Amygdala (tissue), 56 donors: Measurements from ENCODE around the gene IGLL1.
A peak's percentile ranks its signal among the peaks of the same experiment; 100 is the strongest.
"Not testable (repeated sequence)": the region's sequence is repeated elsewhere in the genome, so short reads cannot be mapped to it uniquely, and the experiment has no call there.

Experiments
- DNase-seq, 56 donors: peaks; one replicate each; lab custom pipeline; 2025; lab: John Stamatoyannopoulos, UW

Gene IGLL1

DNA sequence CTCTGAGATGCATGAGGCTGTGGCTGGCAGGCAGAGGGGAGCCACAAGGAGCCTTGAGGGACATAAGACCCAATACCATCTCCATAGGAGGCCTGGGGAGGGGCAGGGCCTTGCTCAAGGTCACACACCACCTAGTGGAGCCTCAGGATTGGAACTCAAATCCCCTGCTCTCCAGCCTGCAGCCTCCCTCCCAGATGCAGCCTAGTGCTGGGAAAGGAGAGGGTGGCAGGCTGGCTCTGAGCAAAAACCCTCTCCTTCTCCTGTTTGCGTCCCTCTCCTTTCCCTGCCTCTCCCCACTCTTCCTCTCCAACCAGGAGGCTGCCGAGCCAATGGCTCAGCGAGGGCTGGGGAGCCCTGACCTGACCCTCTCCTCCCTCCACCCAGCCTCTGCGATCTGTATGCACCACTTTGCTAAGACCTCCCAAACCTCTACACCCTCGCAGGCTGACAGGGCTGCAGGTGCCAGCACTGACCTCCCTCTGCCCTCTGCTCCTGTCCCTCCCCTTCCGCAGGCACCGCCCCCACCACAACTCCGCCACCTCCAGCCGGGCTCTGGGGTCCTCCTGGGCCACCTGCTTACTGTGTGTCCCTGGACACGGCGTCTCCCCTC lies 14.7 kb downstream of the IGLL1 start:
- DNase-seq, result peak in 1 of 56 donors; percentile 0

GRCh38 chr22:23564276-23564675 lies 15.8 kb downstream of the IGLL1 start:
- no peak for DNase-seq

- DNase-seq, result no peak
These were observed 17.0 kb downstream of the IGLL1 start for GRCh38 chr22:23563111-23563510.

- DNase-seq, result no peak
These were observed 17.9 kb downstream of the IGLL1 start for GRCh38 chr22:23562186-23562585.

DNA sequence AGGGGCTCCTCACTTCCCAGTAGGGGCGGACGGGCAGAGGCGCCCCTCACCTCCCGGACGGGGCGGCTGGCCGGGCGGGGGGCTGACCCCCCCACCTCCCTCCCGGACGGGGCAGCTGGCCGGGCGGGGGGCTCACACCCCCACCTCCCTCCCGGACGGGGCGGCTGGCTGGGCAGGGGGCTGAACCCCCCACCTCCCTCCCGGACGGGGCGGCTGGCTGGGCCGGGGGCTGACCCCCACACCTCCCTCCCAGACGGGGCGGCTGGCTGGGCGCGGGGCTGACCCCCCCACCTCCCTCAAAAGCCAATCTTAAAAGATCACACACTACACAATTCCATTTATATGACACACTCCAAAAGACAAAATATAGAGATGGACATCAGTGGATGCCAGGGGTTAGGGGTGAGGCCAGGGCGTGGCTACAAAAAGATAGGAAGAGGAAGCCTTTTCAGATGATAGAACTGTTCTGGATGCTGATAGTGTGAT lies 19.0 kb downstream of the IGLL1 start:
- DNase-seq, result not testable (repeated sequence)

DNA sequence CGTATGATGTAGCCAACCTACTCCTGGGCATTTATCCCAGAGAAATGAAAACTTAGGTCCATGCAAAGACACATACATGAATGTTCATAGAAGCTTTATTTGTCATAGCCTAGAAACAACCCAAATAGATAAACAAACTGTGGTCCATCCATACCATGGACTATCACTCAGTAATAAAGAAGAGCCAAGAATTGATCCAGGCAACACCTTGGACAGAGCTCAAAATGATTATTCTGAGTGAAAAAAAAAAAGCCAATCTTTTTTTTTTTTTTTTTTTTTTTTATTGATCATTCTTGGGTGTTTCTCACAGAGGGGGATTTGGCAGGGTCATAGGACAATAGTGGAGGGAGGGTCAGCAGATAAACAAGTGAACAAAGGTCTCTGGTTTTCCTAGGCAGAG lies 19.9 kb downstream of the IGLL1 start:
- DNase-seq, result not testable (repeated sequence)

- DNase-seq, result no peak
These were observed 22.6 kb downstream of the IGLL1 start for GRCh38 chr22:23557467-23557866.

- no peak for DNase-seq
These were observed 23.1 kb downstream of the IGLL1 start for GRCh38 chr22:23557036-23557435.

DNA sequence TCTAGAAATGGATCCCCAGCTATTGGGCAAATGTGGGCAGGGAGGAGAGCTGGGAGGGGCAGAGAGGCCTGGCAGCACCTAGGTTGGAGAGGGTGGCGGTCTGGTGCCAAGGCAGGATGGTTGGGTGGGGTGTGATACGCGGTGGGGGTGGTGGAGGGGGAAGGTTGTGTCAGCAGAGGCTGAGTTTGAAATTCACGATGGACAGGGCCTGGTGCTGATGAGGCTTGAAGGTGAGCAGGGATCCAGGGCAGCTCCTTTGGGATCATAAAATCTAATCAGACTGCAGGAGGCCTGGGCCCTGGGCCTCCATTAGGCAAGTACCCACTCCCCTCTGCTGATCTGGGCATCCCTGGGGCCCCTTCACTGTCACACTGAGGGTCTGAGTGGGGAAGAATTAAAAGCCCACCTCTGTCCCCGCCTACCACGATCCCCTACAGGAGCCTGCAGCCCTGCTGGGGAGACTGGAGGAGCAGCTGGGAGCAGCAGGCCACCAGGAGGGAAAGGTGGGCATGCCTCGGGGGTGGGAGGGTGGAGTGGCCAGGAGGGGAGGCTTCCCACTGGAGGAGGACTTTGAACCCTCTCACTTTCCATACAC lies 24.0 kb downstream of the IGLL1 start:
- DNase-seq, result no peak

- no peak for DNase-seq
These were observed 25.0 kb downstream of the IGLL1 start for GRCh38 chr22:23555118-23555517.

GRCh38 chr22:23553924-23554870 lies 25.9 kb downstream of the IGLL1 start:
- peak in 8 of 56 donors; percentile 3 to 35 (median 7) for DNase-seq

DNA sequence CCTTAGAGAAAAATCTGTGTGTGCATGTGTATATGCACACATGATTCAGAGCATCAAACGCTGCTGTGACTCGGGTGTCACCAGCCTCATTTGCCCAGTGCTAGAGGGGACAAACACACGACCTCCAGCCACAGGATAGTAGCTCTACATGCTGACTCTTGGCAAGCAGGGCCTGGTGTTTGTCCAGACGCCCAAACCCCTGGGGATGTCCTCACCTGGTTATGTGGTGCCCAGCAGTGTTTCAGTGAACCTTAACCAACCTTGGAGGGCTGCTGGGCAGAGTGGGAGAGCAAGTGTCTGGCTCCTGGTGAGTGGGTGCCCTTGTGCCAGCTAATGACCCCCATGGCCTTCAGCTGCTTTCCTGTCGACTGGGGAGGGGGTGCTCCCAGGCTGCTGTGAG lies 26.7 kb downstream of the IGLL1 start:
- DNase-seq, result no peak

- no peak for DNase-seq
These were observed 27.5 kb downstream of the IGLL1 start for GRCh38 chr22:23552573-23552972.

DNA sequence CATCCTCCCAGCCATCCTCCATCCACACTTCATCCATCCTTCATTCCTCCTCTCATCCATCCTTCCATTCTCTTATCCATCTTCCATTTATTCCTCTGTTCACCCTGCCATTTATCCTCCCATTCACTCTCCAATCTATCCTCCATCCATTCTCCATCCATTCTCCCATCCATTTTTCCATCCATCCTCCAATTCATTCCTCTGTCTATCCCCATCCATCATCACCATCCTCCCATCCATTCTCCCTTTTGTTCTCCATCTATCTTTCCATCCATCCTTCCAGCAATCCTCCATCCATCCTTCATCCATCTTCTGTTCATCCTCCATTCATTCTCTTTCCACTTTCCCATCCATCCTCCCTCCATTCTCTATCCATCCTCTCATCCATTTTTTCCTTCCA lies 28.7 kb downstream of the IGLL1 start:
- no peak for DNase-seq

DNA sequence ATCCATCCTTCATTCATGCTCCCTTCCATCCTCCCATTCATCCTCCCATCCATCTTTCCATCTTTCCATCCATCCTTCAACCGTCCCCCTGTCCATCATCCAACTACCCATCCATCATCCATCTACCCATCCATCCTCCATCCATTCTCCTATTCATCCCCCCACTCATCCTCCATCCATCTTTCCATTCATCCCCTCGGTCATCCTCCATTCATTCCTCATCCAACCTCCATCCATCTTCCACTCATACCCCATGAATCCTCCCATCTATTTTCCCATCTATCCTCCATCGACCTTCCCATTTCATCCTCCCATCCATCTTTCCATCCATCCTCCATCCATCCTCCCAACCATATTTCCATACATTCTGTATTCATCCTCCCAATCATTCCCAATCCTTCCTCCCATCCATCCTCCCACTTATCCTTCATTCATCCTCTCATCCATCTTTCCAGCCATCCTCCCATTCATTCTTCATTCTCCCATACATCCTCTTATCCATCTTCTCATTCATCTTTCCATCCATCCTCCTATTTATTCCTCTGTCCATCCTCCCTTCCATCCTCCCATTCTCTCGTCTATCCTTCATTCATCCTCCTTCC lies 29.9 kb downstream of the IGLL1 start:
- no peak for DNase-seq

- no peak for DNase-seq
These were observed 30.9 kb downstream of the IGLL1 start for GRCh38 chr22:23549198-23549595.

GRCh38 chr22:23548501-23549197 lies 31.4 kb downstream of the IGLL1 start:
- no peak for DNase-seq

- no peak for DNase-seq
These were observed 32.1 kb downstream of the IGLL1 start for GRCh38 chr22:23547818-23548500.

GRCh38 chr22:23547382-23547781 lies 32.7 kb downstream of the IGLL1 start:
- not testable (repeated sequence) for DNase-seq

- no peak for DNase-seq
These were observed 35.2 kb downstream of the IGLL1 start for GRCh38 chr22:23544852-23545251.
